GM18907 (cell line): Measurements from ENCODE around the gene SRRM1.
"Not testable (repeated sequence)": the region's sequence is repeated elsewhere in the genome, so short reads cannot be mapped to it uniquely, and the experiment has no call there.

Experiments
- ATAC-seq: cut with Tn5 transposase; IDR thresholded peaks from one replicate; pipeline ENCODE4 v1.9.1; 2021; ENCODE audit warnings: mild to moderate bottlenecking, moderate library complexity; ENCODE audit not compliant: unreplicated experiment

Gene SRRM1

GRCh38 chr1:24692351-24692980, 49.4 kb downstream of the SRRM1 start:
- no peak for ATAC-seq

- ATAC-seq: no peak
Observed at GRCh38 chr1:24693827-24694379, 50.8 kb downstream of the SRRM1 start.

DNA sequence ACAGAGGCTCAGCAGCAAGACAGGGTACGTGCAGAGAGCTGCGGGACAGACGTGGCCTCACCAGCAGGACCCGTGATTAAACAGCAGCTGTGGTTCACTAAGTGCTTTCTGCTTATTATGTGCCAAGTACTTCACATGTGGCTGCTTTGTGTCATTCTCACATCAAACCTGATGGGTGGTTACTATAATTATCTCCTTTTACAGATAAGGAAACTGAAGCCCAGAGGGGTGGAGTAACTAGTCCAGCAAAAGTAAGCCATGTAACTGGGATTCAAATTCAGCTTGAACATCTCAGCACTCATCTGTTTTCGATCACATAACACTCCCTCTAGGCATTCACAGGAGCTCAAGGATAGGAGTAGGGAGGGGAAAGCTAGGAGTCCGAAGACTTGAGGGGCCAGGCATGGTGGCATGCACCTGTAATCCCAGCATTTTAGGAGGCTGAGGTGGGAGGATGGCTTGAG, 51.3 kb downstream of the SRRM1 start:
- ATAC-seq: no peak

DNA sequence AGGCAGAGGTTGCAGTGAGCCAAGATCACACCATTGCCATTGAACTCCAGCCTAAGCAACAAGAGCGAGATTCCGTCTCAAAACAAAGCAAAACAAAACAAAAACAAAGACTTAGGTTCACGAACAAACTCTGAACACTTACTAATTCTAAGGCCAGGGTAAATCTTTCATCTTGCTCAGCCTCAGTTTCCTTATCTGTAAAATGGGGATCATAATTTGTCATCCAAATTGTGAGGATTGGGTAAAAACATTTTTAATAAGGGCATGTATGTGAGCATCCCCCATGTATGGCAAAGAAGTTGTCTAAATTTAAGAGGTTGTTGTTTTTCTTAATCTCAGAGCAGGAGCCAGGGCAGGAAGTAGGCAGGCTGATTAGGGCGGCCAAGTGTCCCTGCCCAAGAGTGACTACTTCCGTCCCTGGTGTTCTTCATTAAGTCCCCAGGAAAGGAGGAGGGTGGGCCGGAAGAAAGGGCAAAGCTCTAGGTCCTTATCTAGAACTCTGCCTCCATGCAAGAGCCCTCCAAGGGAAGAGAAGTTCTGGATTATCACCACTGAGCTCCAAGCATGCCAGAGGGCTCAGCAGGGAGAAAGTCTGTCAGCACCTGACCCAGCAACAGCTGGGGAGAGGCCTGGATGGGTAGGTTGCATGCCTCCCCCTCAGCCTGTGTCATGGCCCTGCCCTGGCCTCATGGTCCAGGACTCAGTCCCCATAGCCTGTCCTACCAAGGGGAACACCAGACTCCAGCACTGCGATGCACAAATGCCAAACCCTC, 52.3 kb downstream of the SRRM1 start:
- ATAC-seq: no peak

GRCh38 chr1:24696041-24696755, 53.1 kb downstream of the SRRM1 start:
- ATAC-seq: no peak

- no peak for ATAC-seq
Observed at GRCh38 chr1:24696756-24697330, 53.7 kb downstream of the SRRM1 start.

DNA sequence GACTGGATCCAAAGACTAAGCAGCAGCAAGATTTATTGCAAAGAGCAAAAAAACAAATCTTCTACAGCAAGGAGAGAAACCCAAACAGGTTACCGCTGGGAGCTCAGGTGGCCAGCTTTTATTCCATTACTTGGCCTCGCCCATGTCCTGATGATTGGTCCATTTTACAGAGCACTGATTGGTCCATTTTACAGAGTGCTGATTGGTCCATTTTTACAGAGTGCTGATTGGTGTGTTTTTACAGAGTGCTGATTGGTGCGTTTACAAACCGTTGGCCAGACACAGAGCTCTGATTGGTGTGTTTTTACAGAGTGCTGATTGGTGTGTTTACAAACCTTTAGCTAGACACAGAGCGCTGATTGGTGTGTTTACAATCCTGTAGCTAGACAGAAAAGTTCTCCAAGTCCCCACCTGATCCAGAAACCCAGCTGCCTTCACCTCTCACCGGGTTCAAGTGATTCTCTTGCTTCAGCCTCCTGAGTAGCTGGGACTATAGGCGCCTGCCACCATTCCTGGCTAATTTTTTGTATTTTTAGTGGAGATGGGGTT, 54.4 kb downstream of the SRRM1 start:
- not testable (repeated sequence) for ATAC-seq

GRCh38 chr1:24698326-24698725, 55.2 kb downstream of the SRRM1 start:
- ATAC-seq: not testable (repeated sequence)

DNA sequence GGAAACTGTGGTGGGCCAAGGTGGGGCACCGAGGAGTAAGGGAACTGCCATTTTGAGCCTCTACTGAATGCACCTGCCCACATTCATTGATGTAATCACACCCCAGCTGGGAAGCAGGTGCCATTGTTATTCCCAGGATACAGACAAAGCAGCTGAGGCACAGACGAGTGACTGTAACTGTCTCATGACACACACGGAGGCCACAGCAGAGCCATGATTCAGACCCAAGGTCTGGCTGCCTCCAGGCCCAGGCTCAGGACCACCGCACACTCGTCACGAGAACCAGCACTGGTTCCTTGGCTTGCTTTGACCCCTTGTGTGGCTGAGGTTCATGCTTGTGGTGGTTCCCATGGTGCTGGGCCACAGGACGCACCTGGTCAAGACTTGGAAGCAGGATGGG, 56.5 kb downstream of the SRRM1 start:
- ATAC-seq: no peak

GRCh38 chr1:24702511-24703293, 59.6 kb downstream of the SRRM1 start:
- no peak for ATAC-seq

GRCh38 chr1:24704411-24705259, 61.5 kb downstream of the SRRM1 start:
- ATAC-seq: no peak

GRCh38 chr1:24705260-24706073, 62.4 kb downstream of the SRRM1 start:
- ATAC-seq: no peak

DNA sequence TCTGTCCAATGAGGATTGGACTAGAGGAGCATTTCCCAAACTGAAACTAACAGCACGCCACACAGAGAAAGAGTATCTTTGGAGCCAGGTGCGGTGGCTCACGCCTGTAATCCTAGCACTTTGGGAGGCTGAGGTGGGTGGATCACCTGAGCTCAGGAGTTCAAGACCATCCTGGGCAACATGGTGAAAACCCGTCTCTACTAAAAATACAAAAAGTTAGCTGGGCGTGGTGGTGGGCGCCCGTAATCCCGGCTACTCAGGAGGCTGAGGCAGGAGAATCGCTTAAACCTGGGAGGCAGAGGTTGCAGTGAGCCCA, 62.9 kb downstream of the SRRM1 start:
- not testable (repeated sequence) for ATAC-seq

DNA sequence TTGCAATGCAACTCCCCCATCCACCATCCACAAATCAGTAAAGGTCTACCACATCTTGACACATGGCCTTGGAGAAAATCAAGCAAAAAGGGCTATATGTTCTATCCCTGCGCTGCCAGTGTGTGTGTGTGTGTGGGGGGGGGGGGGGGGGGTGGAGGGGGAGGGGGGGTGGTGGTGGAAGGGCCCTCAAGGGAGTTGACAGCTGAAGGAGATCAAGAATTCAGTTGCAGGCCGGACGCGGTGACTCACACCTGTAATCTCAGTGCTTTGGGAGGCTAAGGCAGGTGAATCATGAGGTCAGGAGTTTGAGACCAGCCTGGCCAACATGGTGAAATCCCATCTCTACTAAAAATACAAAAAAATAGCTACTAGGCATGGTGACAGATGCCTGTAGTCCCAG, 64.6 kb downstream of the SRRM1 start:
- no peak for ATAC-seq

DNA sequence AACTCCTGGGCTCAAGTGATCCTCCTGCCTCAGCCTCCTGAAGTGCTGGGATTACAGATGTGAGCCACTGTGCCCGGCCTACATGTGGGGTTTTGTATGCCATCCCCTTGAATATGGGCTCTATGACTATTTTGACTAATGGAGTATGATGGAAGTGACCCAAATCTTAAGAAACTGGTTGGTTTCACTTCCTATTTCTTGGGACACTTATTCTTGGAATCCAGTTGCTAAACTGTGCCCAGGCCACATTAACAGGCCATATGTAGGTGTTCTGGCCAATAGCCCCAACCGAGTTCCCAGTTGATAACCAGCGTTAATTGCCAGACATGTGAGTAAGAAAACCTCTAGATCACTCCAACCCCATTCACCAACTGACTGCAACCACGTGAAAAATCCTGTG, 65.8 kb downstream of the SRRM1 start:
- ATAC-seq: no peak

DNA sequence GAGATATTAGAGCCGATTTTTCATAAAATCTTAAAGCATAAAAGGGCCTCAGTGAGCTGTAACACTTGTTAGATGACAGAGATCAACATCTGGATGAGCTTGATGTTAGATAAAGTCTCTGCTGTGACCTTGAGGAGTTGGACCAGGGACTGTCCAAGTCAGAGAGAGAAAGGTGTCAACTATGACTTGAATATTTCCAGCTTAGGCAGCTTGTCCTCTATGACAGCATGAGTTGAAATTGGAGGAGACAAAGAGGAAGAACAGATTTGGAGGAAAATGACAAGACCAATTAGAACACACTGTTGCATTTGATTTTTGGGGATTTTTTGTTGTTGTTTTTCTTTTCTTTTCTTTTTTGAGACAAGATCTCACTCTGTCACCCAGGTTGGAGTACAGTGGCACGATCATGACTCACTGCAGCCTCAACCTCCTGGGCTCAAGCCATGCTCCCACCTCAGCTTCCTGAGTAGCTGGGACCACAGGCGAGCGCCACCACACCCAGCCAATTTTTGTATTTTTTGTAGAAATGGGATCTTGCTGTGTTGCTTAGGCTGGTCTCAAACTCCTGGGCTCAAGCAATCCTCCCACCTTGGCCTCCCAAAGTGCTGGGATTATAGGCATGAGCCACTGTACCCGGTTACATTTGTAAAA, 66.8 kb downstream of the SRRM1 start:
- no peak for ATAC-seq

DNA sequence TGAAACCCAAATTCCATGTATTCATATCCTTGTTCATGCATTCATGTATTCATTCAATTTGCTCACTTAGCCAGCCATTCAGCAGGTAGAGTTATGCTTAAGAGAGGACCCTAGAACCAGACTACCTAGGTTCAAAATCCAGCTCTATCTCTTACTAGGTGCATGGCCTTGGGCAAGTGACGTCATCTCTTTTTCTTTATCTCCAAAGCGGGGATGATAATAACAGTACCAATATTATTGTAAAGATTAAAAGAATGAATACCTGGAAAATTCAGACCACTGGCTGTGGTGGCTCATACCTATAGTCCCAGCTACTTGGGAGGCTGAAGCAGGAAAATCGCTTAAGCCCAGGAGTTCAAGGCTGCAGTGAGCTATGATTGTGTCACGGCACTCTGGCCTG, 68.2 kb downstream of the SRRM1 start:
- ATAC-seq: no peak

GRCh38 chr1:24713176-24713575, 70.1 kb downstream of the SRRM1 start:
- no peak for ATAC-seq
